Measurements from ENCODE around the gene CD4. TPM values are rescaled to one million over a fixed set of nuclear protein-coding genes. Genes with fewer than 3 reads are reported as not detected.

The CD4 gene
- total and polyA plus RNA-seq, 7 experiments from 2014 or later: 164 to 576 (median 256) TPM

- H3K27ac Mint-ChIP-seq: peak overlapping the region in 6 of 9 donors; percentile 14 to 51 (median 36)
- Histone ChIP-seq H3K27me3 (ENCODE audit: control insufficient read depth in 2 of 2, insufficient read depth in 2 of 2, low read length in 2 of 2) (no peaks in the 10 kb centered on the region), H3K27ac (ENCODE audit: low read depth, low read length) (no peak overlapping the region), H3K4me3 (ENCODE audit: low read length) (no peak overlapping the region), H3K4me1 (ENCODE audit: control insufficient read depth in 2 of 2, insufficient read depth in 2 of 2, low read length in 2 of 2) (peaks cover 0 to 10% of the 10 kb centered on the region in 2 donors), H3K36me3 (ENCODE audit: control insufficient read depth in 2 of 3, insufficient read depth in 3 of 3, low read length in 3 of 3) (peaks cover 0 to 69% (median 22%) of the 10 kb centered on the region in 3 experiments), H3K9me3 (ENCODE audit: control insufficient read depth in 2 of 3, low read length in 3 of 3) (no peaks in the 10 kb centered on the region)
- ChIA-PET POLR2A (interaction anchor here (0.6 kb wide), 1 partner anchor 28 kb away, joined by 3 read pairs; no protein-coding TSS in a partner anchor), CTCF (interaction anchor here (1.1 to 1.5 kb wide), 3 partner anchors 9 to 63 kb away, joined by 3 to 5 read pairs (median 4); partner anchors contain the start of gene MLF2)
- DNase-seq: no peak
- H3K9me3 Mint-ChIP-seq: peaks cover 0 to 2% (median 0%) of the 10 kb centered on the region in 11 donors
- H3K4me3 Mint-ChIP-seq: no peak overlapping the region
- peaks cover 0 to 4% (median 2%) of the 10 kb centered on the region in 5 donors for H3K27me3 Mint-ChIP-seq
- H3K36me3 Mint-ChIP-seq: peaks cover 11 to 40% (median 24%) of the 10 kb centered on the region in 5 donors
- no peak for ATAC-seq
- peaks cover 10 to 27% (median 19%) of the 10 kb centered on the region in 7 donors for H3K4me1 Mint-ChIP-seq
- intact Hi-C loops (cut with micrococcal nuclease): no loop called here
These were observed 27.3 kb downstream of the CD4 start for GRCh38 chr12:6816598-6816997.

- Mint-ChIP-seq H3K27me3 (peaks cover 0 to 7% (median 4%) of the 10 kb centered on the region in 5 donors), H3K4me3 (no peak overlapping the region), H3K9me3 (peaks cover 0 to 2% (median 0%) of the 10 kb centered on the region in 11 donors), H3K4me1 (peaks cover 13 to 27% (median 20%) of the 10 kb centered on the region in 7 donors), H3K36me3 (peaks cover 11 to 40% (median 24%) of the 10 kb centered on the region in 5 donors), H3K27ac (peak overlapping the region in 1 of 9 donors; percentile 51)
- peaks cover 0 to 2% of the 10 kb centered on the region in 2 donors for H3K27me3 ChIP-seq (ENCODE audit: control insufficient read depth in 2 of 2, insufficient read depth in 2 of 2, low read length in 2 of 2)
- peaks cover 0 to 69% (median 22%) of the 10 kb centered on the region in 3 experiments for H3K36me3 ChIP-seq (ENCODE audit: control insufficient read depth in 2 of 3, insufficient read depth in 3 of 3, low read length in 3 of 3)
- no peak overlapping the region for H3K27ac ChIP-seq (ENCODE audit: low read depth, low read length)
- ChIA-PET CTCF (interaction anchor here (1.1 to 1.5 kb wide), 3 partner anchors 8 to 64 kb away, joined by 3 to 5 read pairs (median 4); partner anchors contain the start of gene MLF2), POLR2A (interaction anchor here (0.6 kb wide), 1 partner anchor 28 kb away, joined by 3 read pairs; no protein-coding TSS in a partner anchor)
- peaks cover 0 to 13% of the 10 kb centered on the region in 2 donors for H3K4me1 ChIP-seq (ENCODE audit: control insufficient read depth in 2 of 2, insufficient read depth in 2 of 2, low read length in 2 of 2)
- no peaks in the 10 kb centered on the region for H3K9me3 ChIP-seq (ENCODE audit: control insufficient read depth in 2 of 3, low read length in 3 of 3)
- H3K4me3 ChIP-seq (ENCODE audit: low read length): no peak overlapping the region
- DNase-seq: no peak
- no peak for ATAC-seq
- intact Hi-C loops (cut with micrococcal nuclease): no loop called here
These were observed 27.8 kb downstream of the CD4 start for GRCh38 chr12:6817098-6817497.

DNA sequence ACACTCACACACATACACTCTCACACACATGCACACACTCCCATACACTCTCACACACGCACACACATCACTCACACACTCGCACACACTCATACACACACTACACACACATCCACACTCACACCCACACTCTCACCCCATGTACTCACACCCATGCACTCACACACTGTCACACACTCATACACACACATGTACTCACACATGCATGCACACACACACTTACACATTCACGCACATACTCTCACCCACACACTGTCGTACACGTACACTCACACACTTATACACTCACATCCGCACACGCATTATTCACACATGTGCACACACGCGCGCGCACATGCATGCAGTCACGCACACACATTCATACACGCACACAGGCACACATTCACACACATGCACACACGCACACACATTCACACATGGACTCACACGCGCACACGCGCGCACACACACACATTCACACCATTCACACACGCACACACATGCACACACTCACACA lies 28.4 kb downstream of the CD4 start:
- intact Hi-C loops (cut with micrococcal nuclease): no loop called here
- Histone ChIP-seq H3K36me3 (ENCODE audit: control insufficient read depth in 2 of 3, insufficient read depth in 3 of 3, low read length in 3 of 3) (peaks cover 0 to 69% (median 22%) of the 10 kb centered on the region in 3 experiments), H3K27me3 (ENCODE audit: control insufficient read depth in 2 of 2, insufficient read depth in 2 of 2, low read length in 2 of 2) (peaks cover 0 to 3% of the 10 kb centered on the region in 2 donors), H3K4me1 (ENCODE audit: control insufficient read depth in 2 of 2, insufficient read depth in 2 of 2, low read length in 2 of 2) (peaks cover 0 to 15% of the 10 kb centered on the region in 2 donors), H3K27ac (ENCODE audit: low read depth, low read length) (no peak overlapping the region), H3K9me3 (ENCODE audit: control insufficient read depth in 2 of 3, low read length in 3 of 3) (no peaks in the 10 kb centered on the region), H3K4me3 (ENCODE audit: low read length) (no peak overlapping the region)
- H3K27me3 Mint-ChIP-seq: peaks cover 0 to 13% (median 4%) of the 10 kb centered on the region in 5 donors
- H3K9me3 Mint-ChIP-seq: peaks cover 0 to 2% (median 0%) of the 10 kb centered on the region in 11 donors
- peak overlapping the region in 4 of 9 donors; percentile 4 to 73 (median 34) for H3K27ac Mint-ChIP-seq
- ATAC-seq (no peak), DNase-seq (no peak)
- no peak overlapping the region for H3K4me3 Mint-ChIP-seq
- peaks cover 11 to 40% (median 24%) of the 10 kb centered on the region in 5 donors for H3K36me3 Mint-ChIP-seq
- ChIA-PET POLR2A (interaction anchor here (0.6 kb wide), 1 partner anchor 64 kb away, joined by 3 read pairs; no protein-coding TSS in a partner anchor), CTCF (interaction anchor here (1.5 kb wide), 1 partner anchor 8 kb away, joined by 4 read pairs; no protein-coding TSS in a partner anchor)
- peaks cover 15 to 27% (median 20%) of the 10 kb centered on the region in 7 donors for H3K4me1 Mint-ChIP-seq

DNA sequence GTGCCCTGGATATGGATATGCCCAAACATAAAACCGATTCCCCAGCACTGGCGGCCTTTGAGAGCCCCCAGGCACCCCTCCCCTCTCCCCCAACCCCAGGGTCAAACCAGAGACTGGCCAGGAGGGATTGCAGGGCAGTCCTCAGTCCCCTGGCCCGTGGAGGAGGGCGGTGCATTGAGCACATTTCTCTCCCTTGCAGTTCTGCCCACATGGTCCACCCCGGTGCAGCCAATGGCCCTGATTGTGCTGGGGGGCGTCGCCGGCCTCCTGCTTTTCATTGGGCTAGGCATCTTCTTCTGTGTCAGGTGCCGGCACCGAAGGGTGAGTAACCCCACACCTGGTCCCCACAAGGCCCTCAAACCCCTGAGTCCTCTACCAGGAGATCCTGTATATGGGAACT lies 28.9 kb downstream of the CD4 start:
- no peak overlapping the region for H3K4me3 ChIP-seq (ENCODE audit: low read length)
- H3K36me3 ChIP-seq (ENCODE audit: control insufficient read depth in 2 of 3, insufficient read depth in 3 of 3, low read length in 3 of 3): peaks cover 0 to 69% (median 22%) of the 10 kb centered on the region in 3 experiments
- ChIA-PET CTCF (interaction anchor here (1.9 kb wide), 1 partner anchor 64 kb away, joined by 4 read pairs; the partner anchor contains the start of gene MLF2), POLR2A (interaction anchor here (0.6 kb wide), 1 partner anchor 65 kb away, joined by 3 read pairs; no protein-coding TSS in a partner anchor)
- Mint-ChIP-seq H3K4me1 (peaks cover 15 to 27% (median 20%) of the 10 kb centered on the region in 7 donors), H3K27me3 (peaks cover 0 to 18% (median 9%) of the 10 kb centered on the region in 5 donors), H3K27ac (peak overlapping the region in 2 of 9 donors; percentile 6 to 61), H3K4me3 (no peak overlapping the region), H3K9me3 (peaks cover 0 to 2% (median 0%) of the 10 kb centered on the region in 11 donors), H3K36me3 (peaks cover 11 to 40% (median 24%) of the 10 kb centered on the region in 5 donors)
- peaks cover 0 to 3% of the 10 kb centered on the region in 2 donors for H3K27me3 ChIP-seq (ENCODE audit: control insufficient read depth in 2 of 2, insufficient read depth in 2 of 2, low read length in 2 of 2)
- no peak overlapping the region for H3K27ac ChIP-seq (ENCODE audit: low read depth, low read length)
- intact Hi-C loops (cut with micrococcal nuclease): no loop called here
- H3K9me3 ChIP-seq (ENCODE audit: control insufficient read depth in 2 of 3, low read length in 3 of 3): no peaks in the 10 kb centered on the region
- H3K4me1 ChIP-seq (ENCODE audit: control insufficient read depth in 2 of 2, insufficient read depth in 2 of 2, low read length in 2 of 2): peaks cover 0 to 15% of the 10 kb centered on the region in 2 donors
- DNase-seq (no peak), ATAC-seq (no peak)

- no peak for ATAC-seq
These were observed 29.3 kb downstream of the CD4 start for GRCh38 chr12:6818645-6819044.

More at GRCh38 chr12:6818645-6819044, 29.3 kb downstream of the CD4 start:
- peaks cover 15 to 25% (median 20%) of the 10 kb centered on the region in 7 donors for H3K4me1 Mint-ChIP-seq
- Histone ChIP-seq H3K36me3 (ENCODE audit: control insufficient read depth in 2 of 3, insufficient read depth in 3 of 3, low read length in 3 of 3) (peaks cover 0 to 68% (median 22%) of the 10 kb centered on the region in 3 experiments), H3K27ac (ENCODE audit: low read depth, low read length) (no peak overlapping the region), H3K4me1 (ENCODE audit: control insufficient read depth in 2 of 2, insufficient read depth in 2 of 2, low read length in 2 of 2) (peaks cover 0 to 15% of the 10 kb centered on the region in 2 donors), H3K9me3 (ENCODE audit: control insufficient read depth in 2 of 3, low read length in 3 of 3) (no peaks in the 10 kb centered on the region), H3K4me3 (ENCODE audit: low read length) (no peak overlapping the region), H3K27me3 (ENCODE audit: control insufficient read depth in 2 of 2, insufficient read depth in 2 of 2, low read length in 2 of 2) (peaks cover 0 to 3% of the 10 kb centered on the region in 2 donors)
- ChIA-PET CTCF (interaction anchor here (1.9 kb wide), 1 partner anchor 65 kb away, joined by 4 read pairs; the partner anchor contains the start of gene MLF2), POLR2A (interaction anchor here (0.6 kb wide), 1 partner anchor 65 kb away, joined by 3 read pairs; no protein-coding TSS in a partner anchor)
- no peak for DNase-seq
- H3K27ac Mint-ChIP-seq: peak overlapping the region in 2 of 9 donors; percentile 55 to 61
- intact Hi-C loops (cut with micrococcal nuclease): no loop called here
- H3K4me3 Mint-ChIP-seq: no peak overlapping the region
- peaks cover 0 to 2% (median 0%) of the 10 kb centered on the region in 11 donors for H3K9me3 Mint-ChIP-seq
- peaks cover 11 to 40% (median 21%) of the 10 kb centered on the region in 5 donors for H3K36me3 Mint-ChIP-seq
- H3K27me3 Mint-ChIP-seq: peaks cover 0 to 20% (median 9%) of the 10 kb centered on the region in 5 donors
